Heart right ventricle (tissue), 16 donors: Measurements from ENCODE around the gene CLCC1. TPM values are rescaled to one million over a fixed set of nuclear protein-coding genes. Genes with fewer than 3 reads are reported as not detected.
A peak's percentile ranks its signal among the peaks of the same experiment; 100 is the strongest.

Experiments
- ATAC-seq, 8 donors: fragments of 200-7000 bp; cut with Tn5 transposase; one replicate each; pipeline ENCODE4 v1.9.1; 2020; ENCODE audit warnings: mild to moderate bottlenecking in 8 of 8, moderate library complexity in 8 of 8, moderate number of reproducible peaks in 1 of 8
- DNase-seq, 2 donors: peaks; one replicate each; pipeline ENCODE4 v3.0.0-alpha.2; 2020
- H3K27ac ChIP-seq, 10 donors: fragments of 200-600 bp; sonication (generic) in 2 of 10; one replicate each; pipeline versions ENCODE4 v1.5.0 to v1.8.0; 2020 to 2022; ENCODE audit warnings: mild to moderate bottlenecking in 3 of 10
- H3K27me3 ChIP-seq, 7 donors: fragments of 200-600 bp; one replicate each; pipeline ENCODE4 v1.8.0; 2021 to 2022; ENCODE audit warnings: mild to moderate bottlenecking in 2 of 7
- H3K36me3 ChIP-seq, 9 donors: fragments of 200-600 bp; sonication (generic) in 1 of 9; one replicate each; pipeline versions ENCODE4 v1.5.0 to v1.8.0; 2020 to 2022; ENCODE audit warnings: mild to moderate bottlenecking in 2 of 9
- H3K4me1 ChIP-seq, 9 donors: fragments of 200-600 bp; sonication (generic) in 1 of 9; one replicate each; pipeline versions ENCODE4 v1.5.0 to v1.8.0; 2020 to 2022; ENCODE audit warnings: mild to moderate bottlenecking in 4 of 9
- H3K4me3 ChIP-seq, 10 donors: fragments of 200-600 bp; sonication (generic) in 2 of 10; one replicate each; pipeline versions ENCODE4 v1.5.0 to v1.8.0; 2020 to 2022; ENCODE audit warnings: mild to moderate bottlenecking in 7 of 10, moderate library complexity in 2 of 10
- H3K9me3 ChIP-seq, 11 donors: fragments of 200-600 bp in 10 of 11; sonication (generic) in 2 of 11; one replicate each; pipeline versions ENCODE4 v1.5.0 to v1.8.0; 2013 to 2022; ENCODE audit warnings: mild to moderate bottlenecking in 2 of 11, control low read depth in 1 of 11, moderate library complexity in 1 of 11
- WGBS, 2 donors: extraction: QIAGEN DNeasy Blood & Tissue Kit; methylation state at CpG; one replicate each; pipeline ENCODE4 v1.1.7; 2013; ENCODE audit warnings: inconsistent platforms in 1 of 2; 5-methylcytosine and 5-hydroxymethylcytosine counted together
- intact Hi-C, 10 donors: fragments of 100-400 bp; cut with DNase I; formaldehyde crosslinking; loops; one replicate each; pipeline versions ENCODE4 v1.11.1 to v1.14.2; 2022
- polyA plus RNA-seq, 2 donors: library from polyadenylated mRNA; stranded (reverse); fragments of 200-250 nt; gene quantifications; one replicate each; pipeline ENCODE4 v1.2.3, GENCODE V29; 2013
- total RNA-seq, 10 donors: library from RNA; stranded (reverse); fragmentation: NEBNext Ultra II Directional in 3 of 10; extraction: Animal tissue kit (Norgen Biotek cat#: 25700) in 3 of 10; gene quantifications; one replicate each; pipeline versions ENCODE4 v1.2.1 to v1.2.4, GENCODE V29; 2021 to 2023
- TF ChIP-seq, protein P1 (sequence below), 9 donors: fragments of 200-600 bp; sonication (generic) in 2 of 9; IDR thresholded peaks; one replicate each; pipeline versions ENCODE4 v1.5.0 to v1.8.0; 2021 to 2022; ENCODE audit warnings: antibody characterized with exemption in 9 of 9, mild to moderate bottlenecking in 5 of 9, moderate library complexity in 1 of 9
- donor health status: Arrhythmogenic right ventricular cardiomyopathy.
- donor health status: ischemic (EF 13 %, LVEDD 7.1; RV severe dilation, severe dysfunction).
- donor health status: healthy with polysubstance abuse.
- donor health status: DM: no; HTN: yes; CAD: no.
- donor health status: DM: no; HTN: no; CAD: no.
- donor health status: ischemic (EF 25% LVEDD 6.9; RV normal size, moderate dysfunction).
- donor health status: ischemic (EF 25% LVEDD 5.7; RV mildly dilated, moderate dysfunction).
- donor health status: healthy.
- donor health status: DM: yes; HTN: yes; CAD: no.
- donor health status: Ischemic cardiomyopathy.
- donor health status: ischemic (EF 35%, LVEDD 5.7; RV mildly dilated, moderate dysfunction).
- donor health status: nonischemic (EF 11% LVEDD 7.7; RV severe dilation, severe dysfunction).
- donor health status: DM: yes; HTN: yes; CAD: no.
- donor health status: PGD.
- donor health status: ischemic (EF 29% LVEDD 5.4; RV normal size, mild dysfunction).
- donor health status: nonischemic (EF 23%, LVEDD 6.1; RV moderate dilation, normal function).

The CLCC1 gene
- total and polyA plus RNA-seq, 12 donors, result 11.3 to 32.5 (median 27.3) TPM

DNA sequence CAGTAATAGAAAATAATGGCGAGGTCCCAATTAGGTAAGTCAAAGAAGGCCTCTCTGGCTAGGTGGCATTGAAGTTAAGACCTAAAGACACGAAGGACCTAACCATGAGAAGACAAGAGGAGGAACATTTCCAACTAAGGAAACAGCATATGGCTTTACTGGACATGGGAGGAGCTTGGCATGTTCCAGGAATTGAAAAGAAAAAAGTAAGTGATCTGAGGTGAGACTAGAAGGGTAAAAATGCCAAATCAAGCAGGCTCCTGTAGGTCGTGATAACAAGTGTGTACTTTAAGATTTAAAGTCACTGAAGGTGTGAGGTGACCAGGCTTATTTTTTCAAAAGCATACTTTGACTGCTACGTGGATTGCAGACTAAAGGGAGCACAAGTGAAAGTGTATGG lies 13.4 kb upstream of the CLCC1 start:
- intact Hi-C loops, result loop anchor here in 1 of 10 donors (5.0 kb wide), 1 partner anchor 41 kb away; no protein-coding TSS in a partner anchor
- DNase-seq (no peak), ATAC-seq (no peak)
- Histone ChIP-seq H3K27ac (no peak overlapping the region), H3K36me3 (peaks cover 0 to 98% (median 19%) of the 10 kb centered on the region in 9 donors), H3K4me3 (no peak overlapping the region), H3K9me3 (no peaks in the 10 kb centered on the region), H3K27me3 (no peaks in the 10 kb centered on the region), H3K4me1 (no peaks in the 10 kb centered on the region)
- WGBS, 2 donors, result 87 to 89% methylated on average over 4 of the region's 4 CpGs
- TF ChIP-seq, protein P1, sequence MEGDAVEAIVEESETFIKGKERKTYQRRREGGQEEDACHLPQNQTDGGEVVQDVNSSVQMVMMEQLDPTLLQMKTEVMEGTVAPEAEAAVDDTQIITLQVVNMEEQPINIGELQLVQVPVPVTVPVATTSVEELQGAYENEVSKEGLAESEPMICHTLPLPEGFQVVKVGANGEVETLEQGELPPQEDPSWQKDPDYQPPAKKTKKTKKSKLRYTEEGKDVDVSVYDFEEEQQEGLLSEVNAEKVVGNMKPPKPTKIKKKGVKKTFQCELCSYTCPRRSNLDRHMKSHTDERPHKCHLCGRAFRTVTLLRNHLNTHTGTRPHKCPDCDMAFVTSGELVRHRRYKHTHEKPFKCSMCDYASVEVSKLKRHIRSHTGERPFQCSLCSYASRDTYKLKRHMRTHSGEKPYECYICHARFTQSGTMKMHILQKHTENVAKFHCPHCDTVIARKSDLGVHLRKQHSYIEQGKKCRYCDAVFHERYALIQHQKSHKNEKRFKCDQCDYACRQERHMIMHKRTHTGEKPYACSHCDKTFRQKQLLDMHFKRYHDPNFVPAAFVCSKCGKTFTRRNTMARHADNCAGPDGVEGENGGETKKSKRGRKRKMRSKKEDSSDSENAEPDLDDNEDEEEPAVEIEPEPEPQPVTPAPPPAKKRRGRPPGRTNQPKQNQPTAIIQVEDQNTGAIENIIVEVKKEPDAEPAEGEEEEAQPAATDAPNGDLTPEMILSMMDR (IDR thresholded peaks at IDR 0.05), result no peak

DNA sequence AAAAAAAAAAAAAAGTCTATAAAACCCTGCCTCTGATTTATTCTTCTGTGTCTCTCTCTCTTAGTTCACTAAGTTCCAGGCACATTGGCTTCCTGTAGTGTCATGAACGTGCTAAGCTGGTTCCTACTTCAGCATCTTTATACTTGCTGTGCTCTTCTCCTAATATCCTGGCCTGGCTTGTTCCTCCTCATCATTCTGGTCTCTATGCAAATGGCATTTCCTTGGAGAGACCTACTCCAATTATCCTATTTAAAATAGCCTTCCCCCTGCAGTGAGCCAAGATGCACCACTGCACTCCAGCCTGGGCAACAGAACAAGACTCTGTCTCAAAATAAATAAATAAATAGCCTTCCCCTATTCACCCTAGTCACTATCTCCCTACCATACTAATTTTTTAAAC lies 9.7 kb upstream of the CLCC1 start:
- DNase-seq (no peak), ATAC-seq (no peak)
- Histone ChIP-seq H3K4me1 (no peaks in the 10 kb centered on the region), H3K27ac (no peak overlapping the region), H3K27me3 (no peaks in the 10 kb centered on the region), H3K4me3 (no peak overlapping the region), H3K36me3 (peaks cover 0 to 89% (median 19%) of the 10 kb centered on the region in 9 donors), H3K9me3 (no peaks in the 10 kb centered on the region)
- TF ChIP-seq, protein P1 (IDR thresholded peaks at IDR 0.05), result no peak
- 95 to 96% methylated on average over 1 of the region's 1 CpG for WGBS, 2 donors
- intact Hi-C loops, result no loop called here

DNA sequence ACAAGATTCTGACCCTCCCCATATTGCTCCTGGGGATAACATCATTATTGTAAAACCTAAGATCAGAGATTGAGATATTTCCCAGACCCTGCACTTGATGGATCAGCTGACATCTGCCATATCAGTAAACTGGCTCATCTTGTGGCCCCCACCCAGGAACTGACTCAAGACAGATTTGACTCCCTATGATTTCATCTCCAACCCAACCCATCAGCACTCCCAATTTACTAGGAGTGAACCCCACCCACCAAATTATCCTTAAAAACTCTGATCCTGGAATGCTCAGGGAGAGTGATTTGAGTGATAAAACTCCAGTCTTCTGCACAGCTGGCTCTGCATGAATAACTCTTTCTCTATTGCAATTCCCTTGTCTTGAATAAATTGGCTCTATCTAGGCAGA lies 6.1 kb upstream of the CLCC1 start:
- ATAC-seq, result no peak
- H3K4me3 ChIP-seq, result no peak overlapping the region
- H3K4me1 ChIP-seq, result peaks cover 0 to under 1% (median 0%) of the 10 kb centered on the region in 9 donors
- DNase-seq, result no peak
- no peaks in the 10 kb centered on the region for H3K27me3 ChIP-seq
- intact Hi-C loops, result loop anchor here in 4 of 10 donors (10.0 kb wide), 2 partner anchors 135 to 145 kb away; partner anchors contain the start of gene ELAPOR1 (in 3 of the 4)
- TF ChIP-seq, protein P1 (IDR thresholded peaks at IDR 0.05), result no peak
- no peaks in the 10 kb centered on the region for H3K9me3 ChIP-seq
- H3K27ac ChIP-seq, result no peak overlapping the region
- H3K36me3 ChIP-seq, result peaks cover 0 to 54% (median 16%) of the 10 kb centered on the region in 9 donors

DNA sequence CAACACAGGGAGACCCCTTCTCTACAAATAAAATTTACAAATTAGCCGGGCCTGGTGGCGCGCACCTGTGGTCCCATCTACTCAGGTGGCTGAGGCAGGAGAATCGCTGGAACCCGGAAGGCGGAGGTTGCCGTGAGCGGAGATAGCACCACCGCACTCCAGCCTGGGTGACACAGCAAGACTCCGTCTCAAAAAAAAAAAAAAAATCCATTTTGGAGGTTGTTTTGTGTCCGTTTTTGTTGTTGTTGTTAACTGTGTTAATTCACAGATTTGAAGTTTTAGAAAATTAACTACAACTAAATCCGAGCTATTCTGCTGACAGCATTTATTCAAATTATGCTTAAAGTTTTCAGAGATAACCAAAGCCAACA lies 618 bp downstream of the CLCC1 start:
- TF ChIP-seq, protein P1 (IDR thresholded peaks at IDR 0.05), result no peak
- 9 to 16% methylated on average over 12 of the region's 12 CpGs for WGBS, 2 donors
- H3K27me3 ChIP-seq, result no peaks in the 10 kb centered on the region
- DNase-seq (peak; percentile 10 to 20), ATAC-seq (no peak)
- peaks cover 0 to 20% (median 0%) of the 10 kb centered on the region in 9 donors for H3K36me3 ChIP-seq
- peaks cover 9 to 32% (median 19%) of the 10 kb centered on the region in 9 donors for H3K4me1 ChIP-seq
- intact Hi-C loops, result loop anchor here in 6 of 10 donors (2.0 to 10.0 kb wide), 4 partner anchors 138 to 152 kb away; partner anchors contain the start of gene ELAPOR1 (in 3 of the 6)
- peak overlapping the region; percentile 55 to 93 (median 79) for H3K4me3 ChIP-seq
- H3K27ac ChIP-seq, result peak overlapping the region; percentile 92 to 97 (median 96)
- no peaks in the 10 kb centered on the region for H3K9me3 ChIP-seq
